HG03135 (cell line): ENCODE measurements around the gene DUOX1.

Experiments used
- ATAC-seq: cut with Tn5 transposase; IDR thresholded peaks from one replicate; pipeline ENCODE4 v1.9.1; 2021; ENCODE audit warnings: mild to moderate bottlenecking, moderate library complexity; ENCODE audit not compliant: unreplicated experiment

The DUOX1 gene

DNA sequence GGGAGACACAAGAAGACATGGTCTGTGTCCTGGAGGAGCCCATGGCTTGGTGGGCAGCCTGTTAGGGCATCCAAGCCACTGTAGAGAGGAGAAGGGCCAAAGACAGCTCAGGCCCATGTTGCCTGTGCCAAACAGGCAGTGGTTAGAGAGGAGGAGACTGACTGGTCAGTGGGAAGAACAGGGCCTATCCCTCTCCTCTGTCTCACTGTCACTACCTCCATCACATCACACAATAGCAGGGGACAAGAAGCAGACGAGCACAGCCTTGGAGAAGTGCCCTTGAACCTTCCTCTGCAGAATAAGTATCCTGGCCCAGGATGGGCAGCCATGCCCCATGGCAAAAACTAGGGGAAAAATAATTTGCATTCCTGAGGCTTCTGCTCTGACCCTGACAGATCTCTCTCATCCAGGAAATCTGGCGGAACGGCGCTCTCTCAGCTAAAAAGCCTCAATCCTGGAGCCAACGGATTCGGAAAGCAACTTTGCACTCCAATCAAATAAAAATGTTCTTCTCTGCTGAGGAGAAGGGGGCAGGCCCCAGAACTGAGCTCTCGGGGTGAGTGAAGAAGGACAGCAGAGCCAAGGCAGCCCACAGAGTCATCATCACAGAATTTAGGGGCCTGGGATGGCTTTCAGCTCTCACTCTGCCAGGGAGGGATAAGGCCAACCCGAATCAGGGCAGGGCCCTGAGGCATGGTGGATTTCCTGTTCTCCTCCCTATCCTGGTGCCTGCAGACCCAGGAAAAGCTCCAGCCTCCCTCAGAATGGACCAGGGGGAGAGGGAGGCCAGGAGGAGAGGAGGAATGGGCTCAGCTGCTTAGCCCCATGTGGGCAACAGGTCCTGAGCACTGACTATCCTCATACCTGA lies 56.3 kb downstream of the DUOX1 start:
- no peak for ATAC-seq

DNA sequence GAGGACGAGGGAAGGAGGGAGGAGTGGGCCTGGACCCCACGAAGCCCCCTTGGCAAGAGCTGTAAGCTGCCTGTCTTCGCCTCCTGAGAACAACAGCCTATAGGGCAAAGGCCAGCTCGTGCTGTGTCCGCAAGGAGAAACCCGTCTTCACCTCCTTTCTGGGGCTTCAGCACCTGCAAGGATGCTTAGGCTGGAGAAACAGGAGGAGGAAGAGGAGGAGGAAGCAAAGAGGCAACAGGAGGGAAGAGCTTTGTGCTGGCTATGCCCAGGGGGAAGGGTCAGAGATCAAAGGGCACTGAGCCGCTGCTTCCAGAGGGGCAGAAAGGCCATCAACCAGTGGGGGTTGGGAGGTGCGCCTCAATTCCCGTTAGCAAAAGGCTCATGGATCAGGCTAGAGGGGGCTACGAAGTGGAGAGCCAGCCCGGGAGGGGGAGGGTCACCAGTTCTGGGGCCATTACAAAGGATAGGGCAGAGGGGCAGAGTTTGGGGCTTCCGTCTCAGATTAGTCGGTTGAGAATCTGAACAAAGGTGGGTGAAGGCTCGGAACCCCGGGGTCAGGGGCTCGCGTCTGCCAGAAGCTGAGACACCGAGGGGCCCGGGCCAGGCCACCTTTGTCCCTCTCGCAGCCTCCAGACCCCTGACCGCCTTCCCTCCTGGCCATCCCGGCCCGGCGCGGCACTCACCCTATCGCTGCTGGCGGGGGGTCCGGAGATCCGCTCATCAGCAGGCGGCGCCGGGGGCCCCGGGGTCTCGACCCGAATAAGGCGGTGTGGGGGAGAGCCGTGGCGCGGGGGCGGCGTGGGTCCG lies 57.2 kb downstream of the DUOX1 start:
- ATAC-seq: no peak

DNA sequence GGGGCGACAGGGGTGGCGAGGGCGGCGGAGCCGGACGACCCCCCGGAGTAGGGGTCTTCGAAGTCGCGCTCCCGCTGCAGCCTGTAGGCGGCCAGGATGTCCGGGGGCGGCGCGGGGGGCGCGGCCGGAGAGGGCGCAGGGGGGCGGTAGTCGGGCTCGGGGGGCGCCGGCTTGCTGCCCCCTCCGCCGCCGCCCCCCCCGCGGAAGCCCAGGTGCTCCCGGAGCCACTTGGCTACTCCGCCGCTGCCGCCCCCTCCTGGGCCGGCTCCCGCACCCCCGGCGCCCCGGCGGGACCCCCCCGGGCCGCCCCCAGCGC lies 57.7 kb downstream of the DUOX1 start:
- no peak for ATAC-seq

DNA sequence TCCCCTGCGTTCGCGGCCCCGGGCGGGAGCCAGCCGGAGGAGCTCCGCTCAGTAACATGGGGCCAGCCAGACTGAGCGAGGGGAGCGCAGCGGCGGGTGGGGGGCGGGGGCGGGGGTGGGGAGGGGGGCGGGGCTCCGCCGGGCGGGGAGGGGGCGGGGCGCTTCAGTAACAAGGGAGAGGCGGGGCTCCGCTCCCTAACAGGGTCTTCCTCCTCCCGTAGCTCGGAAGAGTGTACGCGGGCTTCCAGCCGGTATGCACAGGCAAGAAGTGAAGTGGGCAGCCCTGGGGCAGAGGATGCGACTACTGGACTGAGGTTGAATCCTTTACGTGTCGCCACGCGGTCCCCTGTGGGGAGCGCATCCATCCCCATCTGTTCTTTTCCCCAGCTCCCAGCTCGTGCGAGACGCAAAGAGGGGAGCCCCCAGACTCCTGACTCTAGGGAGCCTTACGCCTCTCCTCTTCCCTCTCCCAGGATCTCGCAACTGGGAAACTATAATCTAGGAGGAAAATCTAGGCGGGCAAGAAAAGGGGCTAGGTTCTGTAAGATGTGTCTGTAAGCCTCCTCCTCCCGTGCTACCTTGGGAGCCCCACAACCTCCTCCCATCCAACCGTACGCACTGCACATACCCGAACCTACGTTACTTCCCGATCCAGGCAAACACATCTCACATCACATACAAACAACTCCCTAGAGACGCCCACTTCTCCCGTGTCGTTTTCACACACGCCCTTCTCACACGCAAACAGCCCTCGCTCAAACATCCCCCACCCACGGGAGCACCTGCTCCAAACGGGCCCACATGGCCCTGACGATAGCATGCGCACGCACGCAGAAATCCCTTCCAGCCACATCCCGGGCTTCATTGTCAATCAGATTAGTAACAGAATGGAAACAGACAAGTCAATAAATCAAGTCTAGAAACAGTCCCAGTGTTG lies 58.4 kb downstream of the DUOX1 start, which contains the start of gene SHF:
Gene SHF (minus strand): TSS at position 73 of the 937 bp plus-strand sequence. CDS start 15 bp downstream, at position 58.
- no peak for ATAC-seq

DNA sequence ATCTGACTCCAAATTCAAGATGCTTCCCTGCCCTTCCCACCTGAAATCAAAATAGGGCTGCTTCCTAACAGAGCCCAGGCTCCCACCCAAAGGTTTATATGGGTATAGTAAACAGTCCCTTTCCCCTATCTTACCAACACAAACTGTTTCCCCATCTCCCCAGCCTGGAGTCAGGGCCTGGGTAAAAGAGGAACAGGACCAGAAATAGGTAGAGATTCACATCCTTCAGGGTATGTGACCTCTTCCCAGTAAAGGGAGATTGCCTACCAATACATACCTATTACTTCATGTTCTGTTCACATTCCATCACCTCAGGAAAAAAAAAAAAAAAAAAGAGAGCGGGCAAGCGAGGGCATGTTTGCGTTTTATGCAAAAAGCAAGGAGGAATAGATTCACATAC lies 67.7 kb downstream of the DUOX1 start:
- ATAC-seq: no peak

DNA sequence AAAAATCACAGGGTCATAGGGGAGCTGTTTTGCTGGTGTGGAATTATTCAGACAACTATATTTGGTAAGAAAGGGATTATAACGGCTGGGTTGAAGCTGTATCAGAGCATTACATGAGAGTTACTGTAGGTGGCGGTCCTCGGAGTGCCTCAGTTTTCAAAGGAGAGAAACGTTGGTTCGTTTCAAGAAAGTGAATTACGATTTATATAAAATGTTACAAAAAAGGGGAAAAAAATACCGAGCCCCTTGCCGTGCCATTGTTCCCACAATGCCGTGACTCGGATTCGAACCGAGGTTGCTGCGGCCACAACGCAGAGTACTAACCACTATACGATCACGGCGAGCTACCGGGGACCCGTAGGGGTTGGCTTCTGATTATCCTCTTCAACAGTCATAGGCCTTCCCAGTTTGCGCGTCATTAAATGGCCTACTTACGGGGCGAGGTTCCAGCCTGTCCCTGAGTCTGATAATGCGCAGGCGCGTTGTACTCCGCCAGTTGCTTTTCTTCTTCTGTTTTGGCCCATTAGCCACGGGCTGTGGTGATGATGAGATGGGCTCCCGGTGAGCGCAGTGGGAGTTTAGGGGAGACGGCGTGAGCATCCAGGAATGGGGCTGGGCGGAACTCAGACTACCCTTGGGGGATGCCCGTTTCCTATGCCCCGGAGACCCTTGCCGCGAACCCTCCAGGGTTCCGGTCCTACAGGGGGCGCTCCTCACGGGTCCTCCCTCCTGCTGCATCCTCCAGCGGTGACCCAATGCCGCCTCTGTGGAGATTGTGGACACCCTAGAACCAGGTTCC lies 68.7 kb downstream of the DUOX1 start:
- peak; percentile 59 for ATAC-seq

DNA sequence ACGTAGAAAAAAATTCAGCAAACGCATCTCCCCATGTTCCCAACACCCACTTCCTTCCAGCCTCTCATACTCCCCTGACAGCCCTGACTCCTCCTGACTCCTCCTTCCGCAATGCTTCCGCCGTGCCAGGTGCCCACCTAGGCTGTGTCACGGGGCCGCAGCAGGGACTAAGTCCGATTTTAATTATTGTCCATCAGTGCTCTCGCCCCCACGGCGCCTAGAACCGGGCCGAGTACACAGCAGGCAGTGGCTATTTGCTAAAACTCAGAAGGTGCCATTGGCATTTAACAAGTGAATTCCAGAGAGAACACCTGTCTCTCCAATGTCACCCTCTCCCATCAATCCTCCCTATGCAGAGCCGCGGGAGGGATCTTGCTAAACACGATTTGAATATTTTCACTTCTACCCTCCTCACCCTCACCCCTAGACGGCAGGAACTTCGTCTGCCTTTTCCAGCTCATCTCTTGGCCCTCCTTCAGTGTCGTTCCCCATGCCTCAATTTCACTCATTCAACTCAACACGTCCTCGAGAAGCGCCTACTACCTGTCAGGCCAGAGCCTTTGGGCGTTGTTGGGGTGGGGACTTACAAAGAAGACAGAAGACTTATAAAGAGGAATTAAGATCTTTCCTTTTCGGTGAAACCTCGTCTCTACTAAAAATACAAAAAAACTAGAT lies 69.5 kb downstream of the DUOX1 start:
- peak; percentile 9 for ATAC-seq

DNA sequence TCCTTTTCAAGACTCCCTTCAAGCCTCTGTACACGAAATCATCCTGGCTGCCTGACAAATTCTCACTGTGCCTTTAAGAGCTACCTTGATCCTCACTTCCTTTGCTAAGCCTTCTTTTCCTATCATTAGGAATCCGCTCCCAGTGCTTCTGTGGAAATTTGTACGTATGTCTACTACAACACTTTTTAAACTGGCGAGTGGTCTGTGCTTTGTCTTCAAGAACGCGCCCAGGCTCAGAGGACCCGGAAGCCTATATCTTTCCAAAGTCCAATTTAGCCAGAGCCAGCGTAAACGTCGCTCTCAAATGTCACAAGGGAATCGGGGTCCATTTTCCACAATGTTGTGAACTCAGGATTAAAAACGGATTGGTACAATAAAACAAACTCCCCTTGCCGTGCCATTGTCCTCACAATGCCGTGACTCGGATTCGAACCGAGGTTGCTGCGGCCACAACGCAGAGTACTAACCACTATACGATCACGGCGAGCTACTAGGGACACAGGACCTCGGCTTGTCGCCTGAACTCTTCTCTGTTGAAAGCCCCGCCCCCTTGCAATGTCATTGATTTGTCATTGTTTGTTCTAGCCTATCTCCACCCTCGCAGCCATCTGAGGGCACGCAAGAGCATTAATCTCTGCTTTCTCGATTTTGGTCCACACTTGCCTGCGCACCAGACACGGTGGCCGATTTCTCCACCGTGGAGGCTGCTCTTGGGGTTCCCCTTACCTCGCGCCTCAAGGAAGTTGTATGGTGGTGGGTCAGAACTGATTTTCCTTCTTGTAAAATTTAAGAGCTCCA lies 70.4 kb downstream of the DUOX1 start:
- peak; percentile 38 for ATAC-seq

DNA sequence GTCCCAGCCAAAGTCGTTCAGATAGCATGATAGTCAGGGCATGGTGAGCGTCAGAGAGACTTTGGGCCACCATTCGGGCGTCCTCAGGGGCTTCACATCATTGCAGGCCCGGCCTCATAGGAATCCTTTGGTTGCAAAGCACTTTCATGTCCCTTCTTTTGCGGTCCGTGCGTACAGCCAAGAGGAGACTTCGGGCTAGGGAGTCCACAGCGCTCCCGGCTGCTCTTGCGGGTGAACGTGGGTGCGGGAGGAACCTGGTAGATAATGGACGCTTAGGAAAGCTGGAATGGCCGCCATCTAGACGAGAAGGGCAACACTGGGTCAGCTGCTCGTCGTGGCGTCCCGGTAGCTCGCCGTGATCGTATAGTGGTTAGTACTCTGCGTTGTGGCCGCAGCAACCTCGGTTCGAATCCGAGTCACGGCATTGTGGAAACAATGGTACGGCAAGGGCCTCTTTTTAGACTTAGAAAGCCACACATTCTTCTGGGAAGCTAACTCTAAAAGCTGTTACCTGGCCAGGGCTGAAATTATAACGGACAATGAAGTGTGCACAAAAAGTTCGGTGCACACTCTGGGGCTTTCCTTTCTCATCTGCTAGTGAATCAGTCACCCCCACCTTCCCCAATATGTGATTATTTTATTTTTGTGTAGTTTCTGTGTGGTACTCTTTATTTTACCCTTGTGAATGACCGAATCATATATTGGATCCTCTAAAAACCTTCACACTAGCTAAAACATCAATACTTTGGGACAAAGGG lies 71.2 kb downstream of the DUOX1 start:
- ATAC-seq: no peak

DNA sequence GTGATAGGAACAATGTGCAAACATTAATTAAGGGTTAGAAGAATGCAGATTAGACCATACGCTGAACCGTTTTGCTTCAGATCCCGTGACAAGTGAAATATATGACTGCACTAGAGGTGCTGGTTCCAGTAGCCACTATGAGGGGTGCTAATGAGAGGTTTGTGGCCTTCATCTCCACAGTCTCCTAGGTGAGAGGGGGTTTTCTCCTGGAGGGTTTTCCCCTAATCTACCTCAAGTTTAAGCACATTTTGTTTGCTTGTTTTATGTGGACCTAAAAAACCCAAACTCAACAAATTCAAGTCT lies 71.7 kb downstream of the DUOX1 start:
- ATAC-seq: no peak

DNA sequence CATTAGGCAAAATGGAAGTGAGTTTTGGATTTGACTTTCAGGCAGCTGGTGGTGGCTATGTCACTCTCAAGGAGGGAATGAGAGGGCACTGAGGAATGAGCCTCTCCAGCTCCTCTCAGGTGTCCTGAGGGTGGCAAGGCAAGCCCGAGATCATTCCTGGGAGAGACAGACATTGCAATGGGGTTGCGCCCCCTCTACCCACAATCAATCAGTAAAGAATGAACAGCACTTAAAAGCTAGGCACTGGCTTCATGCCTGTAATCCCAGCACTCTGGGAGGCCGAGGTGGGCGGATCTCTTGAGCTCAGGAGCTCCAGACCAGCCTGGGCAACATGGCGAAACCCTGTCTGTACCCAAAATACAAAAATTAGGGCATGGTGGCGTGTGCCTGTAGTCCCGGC lies 72.1 kb downstream of the DUOX1 start:
- ATAC-seq: no peak

DNA sequence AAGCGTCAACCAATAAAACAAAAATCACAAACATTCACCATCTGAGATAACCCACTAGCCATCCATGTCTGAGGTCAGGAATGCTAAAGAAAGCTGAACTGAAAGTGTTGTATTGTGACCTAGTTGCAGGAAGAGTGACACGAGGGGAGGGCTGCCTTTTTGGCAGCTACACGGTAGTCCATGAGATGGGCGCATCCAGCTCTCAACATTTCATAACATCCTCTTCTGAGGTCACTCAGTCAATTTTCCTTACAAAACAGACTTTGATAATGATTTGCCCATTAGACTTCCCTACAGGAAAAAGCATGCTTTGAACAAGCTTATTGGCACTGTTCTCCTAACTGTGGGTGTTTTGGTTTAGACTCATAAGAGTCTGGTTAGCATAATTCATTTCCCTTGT lies 73.4 kb downstream of the DUOX1 start:
- no peak for ATAC-seq

DNA sequence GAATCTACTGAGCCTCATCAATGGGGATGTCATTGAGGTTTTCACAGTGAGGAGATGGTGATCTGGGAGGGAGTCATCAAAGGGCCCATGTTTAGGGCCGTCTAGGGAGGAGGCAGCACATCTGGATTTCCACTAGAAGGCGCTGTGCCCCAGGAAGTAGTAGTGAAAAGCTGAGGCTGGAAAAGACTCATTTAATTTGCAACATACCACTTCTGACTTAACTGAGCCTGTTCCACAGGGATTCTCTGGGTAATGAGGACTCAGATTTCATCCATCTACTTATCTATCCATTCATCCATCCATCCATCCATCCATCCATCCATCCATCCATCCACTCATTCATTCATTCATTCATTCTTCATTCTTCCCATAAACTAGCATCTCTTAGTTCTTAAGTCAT lies 75.4 kb downstream of the DUOX1 start:
- ATAC-seq: no peak

DNA sequence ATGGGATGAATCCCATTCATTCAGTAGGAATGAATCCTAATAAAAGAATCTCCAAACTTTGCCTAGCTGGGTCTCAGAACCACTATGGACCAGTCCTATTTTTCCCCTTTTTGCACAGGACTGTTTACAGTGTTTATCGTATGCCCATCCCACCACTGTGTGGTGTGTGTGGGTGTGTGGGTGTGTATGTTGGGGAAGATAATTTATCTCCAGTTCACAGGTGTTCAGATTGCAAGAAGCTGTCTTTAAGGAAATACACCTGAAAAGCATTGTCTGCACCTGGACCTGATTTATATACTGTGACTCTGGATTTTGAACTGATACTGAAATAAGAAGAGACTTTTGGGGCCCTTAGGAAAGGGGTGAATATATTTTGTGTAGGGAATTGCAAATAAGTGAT lies 82.7 kb downstream of the DUOX1 start:
- ATAC-seq: no peak
